ENCODE results near the gene FN3KRP. TPM values are rescaled to one million over a fixed set of nuclear protein-coding genes. Genes with fewer than 3 reads are reported as not detected.

Gene FN3KRP
- total RNA-seq, 4 donors from 2014 or later: 11.5 to 27.5 (median 17.3) TPM

DNA sequence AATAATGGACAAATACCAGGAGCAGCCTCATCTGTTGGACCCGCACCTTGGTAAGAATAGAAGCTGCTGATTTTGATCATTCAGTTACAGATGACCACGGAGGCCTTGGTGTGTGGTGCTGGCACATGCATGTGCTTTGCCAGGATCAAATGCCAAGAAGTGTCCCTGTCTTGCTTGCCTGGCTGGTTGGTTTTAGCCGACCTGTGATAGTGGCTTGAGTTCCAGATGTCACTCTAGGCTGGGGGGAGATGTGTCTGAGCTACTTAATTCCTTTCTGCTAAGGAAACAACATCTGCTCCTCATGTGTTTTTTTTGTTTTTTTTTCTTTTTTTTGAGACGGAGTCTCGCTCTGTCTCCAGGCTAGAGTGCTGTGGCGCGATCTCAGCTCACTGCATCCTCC is 39.7 kb downstream of the FN3KRP start:
- H3K36me3 ChIP-seq: peaks cover 0 to 29% (median 8%) of the 10 kb centered on the region in 4 donors
- DNase-seq (ENCODE audit: extremely low spot score): no peak
- H3K27me3 ChIP-seq: peaks cover 0 to 4% (median 0%) of the 10 kb centered on the region in 4 donors
- peaks cover 12 to 27% (median 20%) of the 10 kb centered on the region in 4 donors for H3K4me1 ChIP-seq
- TF ChIP-seq POLR2A (IDR thresholded peaks at IDR 0.05; ENCODE audit: low read depth) (no peak), EP300 (IDR thresholded peaks at IDR 0.05) (no peak), POLR2AphosphoS5 (IDR thresholded peaks at IDR 0.05) (no peak)
- TF ChIP-seq, protein P1, sequence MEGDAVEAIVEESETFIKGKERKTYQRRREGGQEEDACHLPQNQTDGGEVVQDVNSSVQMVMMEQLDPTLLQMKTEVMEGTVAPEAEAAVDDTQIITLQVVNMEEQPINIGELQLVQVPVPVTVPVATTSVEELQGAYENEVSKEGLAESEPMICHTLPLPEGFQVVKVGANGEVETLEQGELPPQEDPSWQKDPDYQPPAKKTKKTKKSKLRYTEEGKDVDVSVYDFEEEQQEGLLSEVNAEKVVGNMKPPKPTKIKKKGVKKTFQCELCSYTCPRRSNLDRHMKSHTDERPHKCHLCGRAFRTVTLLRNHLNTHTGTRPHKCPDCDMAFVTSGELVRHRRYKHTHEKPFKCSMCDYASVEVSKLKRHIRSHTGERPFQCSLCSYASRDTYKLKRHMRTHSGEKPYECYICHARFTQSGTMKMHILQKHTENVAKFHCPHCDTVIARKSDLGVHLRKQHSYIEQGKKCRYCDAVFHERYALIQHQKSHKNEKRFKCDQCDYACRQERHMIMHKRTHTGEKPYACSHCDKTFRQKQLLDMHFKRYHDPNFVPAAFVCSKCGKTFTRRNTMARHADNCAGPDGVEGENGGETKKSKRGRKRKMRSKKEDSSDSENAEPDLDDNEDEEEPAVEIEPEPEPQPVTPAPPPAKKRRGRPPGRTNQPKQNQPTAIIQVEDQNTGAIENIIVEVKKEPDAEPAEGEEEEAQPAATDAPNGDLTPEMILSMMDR (IDR thresholded peaks at IDR 0.05): no peak
- intact Hi-C loops (cut with DNase I): no loop called here
- H3K4me3 ChIP-seq: no peak overlapping the region
- H3K27ac ChIP-seq (replicated peaks in 1 of 4): no peak overlapping the region
- WGBS: 85% methylated on average over 7 of the region's 7 CpGs
- no peaks in the 10 kb centered on the region for H3K9me3 ChIP-seq

DNA sequence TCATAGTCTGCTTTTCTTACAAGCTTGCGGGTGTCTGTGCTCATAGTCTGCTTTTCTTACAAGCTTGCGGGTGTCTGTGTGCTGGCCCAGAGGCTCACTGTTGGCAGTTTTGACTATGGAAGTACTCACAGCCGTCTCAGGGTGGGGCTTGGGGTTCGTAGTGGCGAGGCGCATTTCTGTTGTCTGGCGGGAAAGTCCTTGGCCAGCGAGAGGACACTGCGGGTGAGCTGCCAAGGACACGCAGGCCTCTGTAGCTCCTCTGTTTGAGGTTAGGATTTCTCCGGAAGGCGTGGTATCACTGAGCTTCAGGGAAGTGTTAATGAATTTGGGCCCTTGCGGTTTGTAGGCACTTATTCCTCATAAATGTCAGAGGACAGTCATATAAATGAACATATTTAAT is 48.9 kb downstream of the FN3KRP start:
- intact Hi-C loops (cut with DNase I): no loop called here
- DNase-seq (ENCODE audit: extremely low spot score): no peak
- Histone ChIP-seq H3K27ac (replicated peaks in 1 of 4) (no peak overlapping the region), H3K36me3 (peaks cover 17 to 67% (median 61%) of the 10 kb centered on the region in 4 donors), H3K9me3 (no peaks in the 10 kb centered on the region), H3K27me3 (no peaks in the 10 kb centered on the region), H3K4me1 (no peaks in the 10 kb centered on the region), H3K4me3 (no peak overlapping the region)
- TF ChIP-seq POLR2A (IDR thresholded peaks at IDR 0.05; ENCODE audit: low read depth) (no peak), EP300 (IDR thresholded peaks at IDR 0.05) (no peak), POLR2AphosphoS5 (IDR thresholded peaks at IDR 0.05) (no peak)
- TF ChIP-seq, protein P1 (IDR thresholded peaks at IDR 0.05): no peak
- 90% methylated on average over 13 of the region's 13 CpGs for WGBS

DNA sequence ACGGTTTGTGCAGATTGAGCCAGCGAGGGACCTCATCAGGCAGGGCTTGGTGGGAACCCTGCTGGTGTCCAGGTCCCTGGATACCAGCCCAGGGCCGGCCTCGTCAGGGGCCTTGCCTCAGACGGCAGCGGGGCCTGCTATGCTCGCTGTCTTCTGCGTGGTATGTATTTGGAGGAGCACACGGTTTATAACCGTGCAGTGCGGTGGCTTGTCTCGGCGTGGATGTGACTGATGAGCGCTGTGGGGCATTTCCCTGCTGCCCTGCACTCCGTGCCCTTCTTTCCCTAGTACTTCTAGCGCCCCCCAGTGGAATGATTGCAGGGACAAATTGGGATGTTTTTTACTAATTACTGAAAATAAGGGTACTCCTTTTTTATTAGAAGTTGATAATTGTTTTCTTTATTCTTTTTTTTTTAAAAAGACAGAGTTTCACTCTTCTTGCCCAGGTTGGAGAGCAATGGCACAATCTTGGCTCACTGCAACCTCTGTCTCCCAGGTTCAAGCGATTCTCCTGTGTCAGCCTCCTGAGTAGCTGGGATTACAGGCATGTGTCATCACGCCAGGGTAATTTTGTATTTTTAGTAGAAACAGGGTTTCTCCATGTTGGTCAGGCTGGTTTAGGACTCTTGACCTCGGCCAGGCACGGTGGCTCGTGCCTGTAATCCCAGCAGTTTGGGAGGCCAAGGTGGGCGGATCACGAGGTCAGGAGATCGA is 50.7 kb downstream of the FN3KRP start:
- H3K27ac ChIP-seq (replicated peaks in 1 of 4): no peak overlapping the region
- 81% methylated on average over 18 of the region's 24 CpGs for WGBS
- no peak overlapping the region for H3K4me3 ChIP-seq
- no peak for TF ChIP-seq POLR2AphosphoS5 (IDR thresholded peaks at IDR 0.05)
- TF ChIP-seq, protein P1 (IDR thresholded peaks at IDR 0.05): peak; percentile 34 to 55 (median 42)
- H3K27me3 ChIP-seq: no peaks in the 10 kb centered on the region
- DNase-seq (ENCODE audit: extremely low spot score): no peak
- no peaks in the 10 kb centered on the region for H3K9me3 ChIP-seq
- peaks cover 17 to 74% (median 66%) of the 10 kb centered on the region in 4 donors for H3K36me3 ChIP-seq
- H3K4me1 ChIP-seq: peaks cover 0 to 4% (median 0%) of the 10 kb centered on the region in 4 donors
- intact Hi-C loops (cut with DNase I): no loop called here

DNA sequence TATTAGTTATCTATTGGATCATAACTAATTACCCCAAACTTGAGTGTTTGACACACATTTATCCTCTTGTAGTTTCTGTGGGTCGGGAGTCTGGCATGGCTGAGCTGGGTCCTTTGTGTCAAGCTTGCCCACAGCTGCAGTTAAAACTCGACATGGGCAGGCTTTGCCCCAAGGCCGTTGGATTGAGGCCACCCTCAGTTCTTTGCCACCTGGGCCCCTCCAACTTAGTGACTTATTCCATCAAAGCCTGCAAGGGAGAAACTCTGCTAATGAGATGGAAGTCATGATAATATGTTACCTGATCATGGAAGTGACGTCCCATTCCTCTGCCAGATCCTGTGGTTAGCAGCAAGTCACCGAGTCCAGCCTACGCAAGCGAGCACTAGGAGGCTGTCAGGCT is 52.5 kb downstream of the FN3KRP start:
- Histone ChIP-seq H3K27ac (replicated peaks in 1 of 4) (no peak overlapping the region), H3K4me3 (no peak overlapping the region), H3K36me3 (peaks cover 16 to 77% (median 67%) of the 10 kb centered on the region in 4 donors), H3K4me1 (peaks cover 0 to 5% (median 0%) of the 10 kb centered on the region in 4 donors), H3K27me3 (no peaks in the 10 kb centered on the region), H3K9me3 (no peaks in the 10 kb centered on the region)
- 95% methylated on average over 6 of the region's 7 CpGs for WGBS
- intact Hi-C loops (cut with DNase I): no loop called here
- TF ChIP-seq, protein P1 (IDR thresholded peaks at IDR 0.05): no peak
- no peak for TF ChIP-seq EP300 (IDR thresholded peaks at IDR 0.05)
- no peak for TF ChIP-seq POLR2AphosphoS5 (IDR thresholded peaks at IDR 0.05)
- no peak for TF ChIP-seq POLR2A (IDR thresholded peaks at IDR 0.05; ENCODE audit: low read depth)
- no peak for DNase-seq (ENCODE audit: extremely low spot score)

Data from esophagus muscularis mucosa (tissue), 4 donors.